ENCODE results near the gene CROCC2. TPM values are rescaled to one million over a fixed set of nuclear protein-coding genes. Genes with fewer than 3 reads are reported as not detected.

The CROCC2 gene
- total RNA-seq: not detected
- long read RNA-seq: 0 reads

GRCh38 chr2:240906141-240906910 is at the start of gene CROCC2:
Gene CROCC2 (plus strand): TSS chr2:240906336. CDS start chr2:240906514, 178 bp downstream.
- no peaks in the 10 kb centered on the region for H3K9me3 ChIP-seq (replicated peaks)
- H3K36me3 ChIP-seq: no peaks in the 10 kb centered on the region
- H3K4me1 ChIP-seq: peaks cover 19% of the 10 kb centered on the region
- no peak within 1 kb of the TSS for H3K4me3 ChIP-seq
- no peak within 1 kb of the TSS for H3K27ac ChIP-seq (replicated peaks)
- no peak for DNase-seq
- intact Hi-C loops (cut with micrococcal nuclease): no loop called here
- no peak for TF ChIP-seq CTCF (IDR thresholded peaks at IDR 0.05; ENCODE audit: borderline replicate concordance)
- H3K27me3 ChIP-seq (ENCODE audit: low read depth): peaks cover 34% of the 10 kb centered on the region

- Histone ChIP-seq H3K27ac (replicated peaks) (no peak overlapping the region), H3K4me1 (no peaks in the 10 kb centered on the region), H3K9me3 (replicated peaks) (peaks cover 13% of the 10 kb centered on the region), H3K27me3 (ENCODE audit: low read depth) (no peaks in the 10 kb centered on the region), H3K36me3 (no peaks in the 10 kb centered on the region), H3K4me3 (no peak overlapping the region)
- intact Hi-C loops (cut with micrococcal nuclease): no loop called here
- no peak for TF ChIP-seq CTCF (IDR thresholded peaks at IDR 0.05; ENCODE audit: borderline replicate concordance)
- no peak for DNase-seq
Measured at GRCh38 chr2:240857039-240858008, 48.8 kb upstream of the CROCC2 start.

DNA sequence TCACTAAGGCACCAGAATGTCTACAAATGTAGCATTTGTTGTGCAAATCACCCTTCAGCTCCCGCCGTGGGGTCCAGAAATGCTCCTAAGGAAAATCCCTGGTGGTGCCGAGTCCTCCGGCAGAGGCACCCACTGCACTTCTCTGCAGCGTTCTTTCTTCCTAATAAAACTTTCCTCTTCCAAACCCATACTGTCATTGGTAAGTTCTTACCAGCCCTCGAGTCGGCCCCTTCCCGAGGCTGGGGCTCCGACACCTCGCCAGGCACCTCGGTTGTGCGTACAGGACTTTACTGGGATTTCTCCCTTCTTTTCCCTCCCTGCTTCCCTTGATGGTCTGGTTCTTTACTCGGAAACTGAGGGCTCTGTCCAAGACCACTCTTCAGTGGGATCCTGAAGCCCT is 47.8 kb upstream of the CROCC2 start:
- Histone ChIP-seq H3K27ac (replicated peaks) (no peak overlapping the region), H3K27me3 (ENCODE audit: low read depth) (no peaks in the 10 kb centered on the region), H3K4me1 (no peaks in the 10 kb centered on the region), H3K36me3 (no peaks in the 10 kb centered on the region), H3K4me3 (no peak overlapping the region), H3K9me3 (replicated peaks) (peaks cover 13% of the 10 kb centered on the region)
- intact Hi-C loops (cut with micrococcal nuclease): no loop called here
- DNase-seq: no peak
- no peak for TF ChIP-seq CTCF (IDR thresholded peaks at IDR 0.05; ENCODE audit: borderline replicate concordance)

- H3K4me1 ChIP-seq: no peaks in the 10 kb centered on the region
- H3K4me3 ChIP-seq: no peak overlapping the region
- no peak overlapping the region for H3K27ac ChIP-seq (replicated peaks)
- no peaks in the 10 kb centered on the region for H3K36me3 ChIP-seq
- no peak for TF ChIP-seq CTCF (IDR thresholded peaks at IDR 0.05; ENCODE audit: borderline replicate concordance)
- DNase-seq: no peak
- H3K27me3 ChIP-seq (ENCODE audit: low read depth): no peaks in the 10 kb centered on the region
- peaks cover 11% of the 10 kb centered on the region for H3K9me3 ChIP-seq (replicated peaks)
- intact Hi-C loops (cut with micrococcal nuclease): no loop called here
Measured at GRCh38 chr2:240858871-240859270, 47.3 kb upstream of the CROCC2 start.

DNA sequence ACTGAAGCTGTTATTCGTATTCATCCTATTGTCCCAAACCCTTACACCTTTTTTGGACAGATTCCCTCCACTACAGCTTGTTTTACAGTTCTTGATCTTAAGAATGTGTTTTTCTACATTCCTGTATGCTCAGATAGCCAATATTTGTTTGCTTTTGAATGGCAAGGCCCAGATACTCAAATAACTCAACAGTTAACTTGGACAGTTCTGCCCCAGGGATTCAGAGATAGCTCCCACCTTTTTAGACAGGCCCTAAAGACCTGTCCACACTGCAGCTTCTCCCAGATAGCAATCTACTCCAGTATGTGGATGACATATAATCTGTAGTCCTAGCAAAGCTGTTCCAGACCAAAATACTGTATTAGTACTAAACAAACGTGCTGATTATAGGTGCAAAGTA is 44.6 kb upstream of the CROCC2 start:
- no peak for TF ChIP-seq CTCF (IDR thresholded peaks at IDR 0.05; ENCODE audit: borderline replicate concordance)
- Histone ChIP-seq H3K36me3 (no peaks in the 10 kb centered on the region), H3K27ac (replicated peaks) (no peak overlapping the region), H3K27me3 (ENCODE audit: low read depth) (no peaks in the 10 kb centered on the region), H3K4me3 (no peak overlapping the region), H3K4me1 (no peaks in the 10 kb centered on the region), H3K9me3 (replicated peaks) (no peaks in the 10 kb centered on the region)
- intact Hi-C loops (cut with micrococcal nuclease): no loop called here
- no peak for DNase-seq
